NCI-H1105 (cell line): ENCODE results near the gene TMCC2.
"Not testable (repeated sequence)": the region's sequence is repeated elsewhere in the genome, so short reads cannot be mapped to it uniquely, and the experiment has no call there.

Source experiments
- DNase-seq: peaks from one replicate; lab custom pipeline; 2025; lab: John Stamatoyannopoulos, UW

TMCC2 gene

GRCh38 chr1:205216588-205216987, 11.2 kb upstream of the TMCC2 start:
- no peak for DNase-seq

- DNase-seq = no peak
Observed at GRCh38 chr1:205217418-205217817, 10.3 kb upstream of the TMCC2 start.

GRCh38 chr1:205220421-205220820, 7.3 kb upstream of the TMCC2 start:
- DNase-seq = no peak

- DNase-seq = no peak
Observed at GRCh38 chr1:205224736-205225135, 3.0 kb upstream of the TMCC2 start.

DNA sequence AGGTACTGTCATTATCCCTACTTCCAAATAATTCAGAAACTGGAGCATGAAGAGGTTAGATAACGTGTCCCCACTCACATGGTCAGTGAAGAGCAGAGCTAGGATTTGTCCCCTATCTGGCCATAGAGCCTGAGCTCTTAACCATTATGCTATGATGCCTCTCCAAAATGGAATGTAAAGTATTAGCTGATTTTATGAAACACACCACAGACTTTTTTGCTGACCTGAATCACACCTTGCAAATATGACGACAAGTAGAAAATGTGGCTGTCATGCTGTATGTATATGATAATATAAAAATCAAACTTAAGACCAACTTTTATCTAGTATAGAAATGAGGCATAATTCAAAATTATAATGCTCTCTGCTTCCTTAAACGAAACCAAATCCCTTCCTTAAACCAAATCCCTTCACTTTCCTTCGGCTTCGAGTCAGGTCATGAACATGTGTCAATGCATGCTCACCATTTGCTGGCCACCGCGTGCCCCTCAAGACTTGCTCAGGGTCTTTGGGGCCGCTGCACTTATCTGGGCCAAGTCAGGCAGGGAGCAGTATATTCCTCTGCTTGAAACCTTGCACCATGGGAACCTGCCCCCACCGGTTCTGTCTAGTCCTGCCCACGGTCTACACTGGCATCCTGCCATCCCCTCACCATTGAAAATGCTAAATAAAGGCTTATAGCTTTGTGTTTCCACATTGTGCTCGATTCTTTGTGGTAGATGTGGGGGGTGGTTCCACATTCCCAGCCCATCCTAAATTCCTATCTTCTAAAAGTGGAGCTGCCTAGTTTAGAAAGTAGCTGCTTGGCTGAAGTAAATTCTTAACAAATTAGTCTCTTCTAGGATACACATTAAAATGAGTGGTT, 1.6 kb upstream of the TMCC2 start:
- DNase-seq = peak; percentile 55

- DNase-seq = peak; percentile 49
Observed at GRCh38 chr1:205226868-205227583, 720 bp upstream of the TMCC2 start.

GRCh38 chr1:205228093-205228521, 361 bp downstream of the TMCC2 start:
- DNase-seq = no peak

DNA sequence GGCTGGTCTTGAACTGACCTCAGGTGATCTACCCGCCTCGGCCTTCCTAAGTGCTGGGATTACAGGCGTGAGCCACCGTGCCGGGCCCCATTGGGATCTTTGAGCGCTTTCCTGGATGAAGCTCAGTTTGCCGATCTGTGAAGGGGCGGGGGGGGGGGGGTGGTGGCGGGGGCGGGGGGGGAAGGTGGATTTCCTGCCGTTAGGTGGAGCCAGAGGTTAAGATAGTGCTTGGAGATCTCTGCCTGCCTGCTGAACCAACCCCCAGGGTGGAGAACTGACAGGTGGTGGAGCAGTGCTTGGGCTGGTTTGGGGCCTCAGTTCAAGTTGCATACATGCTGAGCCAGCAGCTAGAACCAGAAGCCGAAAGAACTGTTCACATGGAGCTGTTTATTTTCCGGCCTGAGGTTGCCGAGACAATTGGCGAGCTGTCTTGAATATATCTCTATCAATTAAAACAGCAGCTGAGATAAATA, 1.7 kb downstream of the TMCC2 start:
- DNase-seq = peak; percentile 85

DNA sequence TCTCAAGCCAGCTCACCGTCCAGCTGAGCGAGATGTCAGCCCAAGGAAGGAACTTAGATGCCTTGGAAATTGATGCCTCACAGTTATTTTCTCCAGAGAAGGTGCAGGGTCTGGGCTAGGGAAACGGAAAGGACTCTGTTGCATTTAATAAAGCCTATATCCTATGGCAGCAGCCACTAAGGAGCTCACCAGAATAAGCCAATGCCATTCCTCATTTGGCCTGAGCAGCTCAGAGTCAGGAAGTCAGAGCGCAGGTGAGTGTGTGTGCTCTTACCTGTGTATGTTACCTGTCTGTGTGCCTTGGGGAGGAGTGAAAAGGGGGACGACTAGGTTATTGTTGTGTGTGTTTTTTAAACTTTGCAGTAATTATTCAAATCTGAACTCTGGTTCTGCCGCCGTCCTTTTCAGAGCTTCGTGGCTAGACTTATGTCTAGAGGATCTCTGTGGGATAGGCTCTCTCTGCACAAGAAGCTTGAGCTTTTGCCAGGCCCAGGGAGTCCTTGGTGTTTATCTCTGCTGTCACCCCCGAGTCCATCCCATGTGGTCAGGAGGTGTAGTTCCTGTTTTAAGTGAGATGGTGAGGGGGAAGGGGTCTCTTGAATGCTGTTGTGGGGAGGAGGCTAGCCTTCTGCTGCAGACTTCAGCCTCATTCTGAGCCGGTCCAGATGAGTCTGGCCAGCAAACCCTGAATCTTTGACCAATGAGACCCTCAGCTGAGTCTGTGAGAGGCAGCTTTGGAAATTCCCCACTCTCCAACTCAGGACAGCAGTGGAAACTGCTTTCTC, 2.4 kb downstream of the TMCC2 start:
- DNase-seq = no peak

DNA sequence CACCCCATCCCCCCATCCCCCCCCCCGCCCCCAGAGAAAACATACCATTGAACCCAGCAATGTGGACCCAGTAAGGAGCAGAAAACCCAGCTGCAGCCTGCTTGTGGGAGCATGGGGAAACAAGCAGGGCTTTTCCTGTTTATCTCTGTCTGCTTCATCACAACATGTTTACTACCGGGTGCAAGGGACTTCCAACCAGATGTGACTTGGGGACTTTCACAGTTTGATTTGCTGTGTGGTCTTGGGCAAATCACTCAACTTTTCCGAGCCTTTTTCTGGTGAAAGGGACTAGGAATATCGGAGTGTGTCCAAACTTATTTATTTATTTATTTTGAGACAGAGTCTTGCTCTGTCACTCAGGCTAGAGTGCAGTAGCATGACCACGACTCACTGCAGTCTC, 3.2 kb downstream of the TMCC2 start:
- no peak for DNase-seq

GRCh38 chr1:205232127-205232820, 4.5 kb downstream of the TMCC2 start:
- DNase-seq = no peak

- DNase-seq = no peak
Observed at GRCh38 chr1:205232945-205233397, 5.2 kb downstream of the TMCC2 start.

- DNase-seq = not testable (repeated sequence)
Observed at GRCh38 chr1:205233986-205234385, 6.2 kb downstream of the TMCC2 start.

GRCh38 chr1:205235951-205236350, 8.2 kb downstream of the TMCC2 start:
- no peak for DNase-seq

- no peak for DNase-seq
Observed at GRCh38 chr1:205236526-205236925, 8.8 kb downstream of the TMCC2 start.

- DNase-seq = no peak
Observed at GRCh38 chr1:205236951-205237475, 9.3 kb downstream of the TMCC2 start.

DNA sequence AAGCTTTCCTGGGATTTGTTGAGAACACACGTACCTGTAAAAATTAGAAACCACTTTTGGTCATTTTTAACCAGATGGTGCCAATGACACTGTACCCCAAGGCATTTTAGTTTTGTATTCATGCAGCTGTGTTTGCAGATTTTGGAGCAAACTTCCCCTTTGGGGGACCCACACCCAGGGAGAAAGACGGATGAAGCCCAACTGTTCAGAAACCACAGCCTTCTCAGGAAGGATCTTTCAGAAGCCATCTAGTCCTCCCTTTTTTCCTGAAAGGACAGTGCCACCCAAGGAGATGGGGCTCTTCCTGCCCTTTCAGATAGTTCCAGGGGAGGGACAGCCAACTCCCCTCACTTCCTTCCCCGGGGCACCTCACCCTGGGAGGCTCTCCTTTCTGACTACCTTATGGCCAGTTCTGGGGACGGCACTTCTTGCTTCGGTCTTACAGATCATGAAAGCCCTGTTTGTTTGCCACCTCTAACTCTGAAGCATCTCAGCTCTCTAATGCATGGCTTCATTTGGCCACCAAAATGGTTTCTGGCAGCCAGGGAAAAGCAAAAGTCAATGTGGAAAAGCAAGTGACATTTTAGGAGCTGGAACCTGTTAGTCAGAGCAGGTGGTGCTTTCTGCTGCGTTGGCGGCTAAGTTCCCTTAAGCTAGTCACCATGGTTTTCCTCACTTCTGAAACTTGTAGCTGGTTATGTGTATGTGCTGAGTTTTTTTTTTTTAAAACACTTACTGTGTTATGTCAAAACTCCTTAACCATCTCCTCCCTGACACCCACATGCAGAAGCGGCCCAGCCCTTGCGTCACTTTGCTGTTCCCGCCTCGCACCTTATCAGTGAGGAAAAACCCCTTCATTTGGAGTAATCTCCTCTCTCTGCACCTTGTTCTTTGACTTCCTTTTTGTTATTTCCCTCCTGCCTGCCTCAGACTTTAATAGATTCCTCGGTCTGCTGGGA, 10.1 kb downstream of the TMCC2 start:
- DNase-seq = no peak

GRCh38 chr1:205239078-205239477, 11.3 kb downstream of the TMCC2 start:
- no peak for DNase-seq

DNA sequence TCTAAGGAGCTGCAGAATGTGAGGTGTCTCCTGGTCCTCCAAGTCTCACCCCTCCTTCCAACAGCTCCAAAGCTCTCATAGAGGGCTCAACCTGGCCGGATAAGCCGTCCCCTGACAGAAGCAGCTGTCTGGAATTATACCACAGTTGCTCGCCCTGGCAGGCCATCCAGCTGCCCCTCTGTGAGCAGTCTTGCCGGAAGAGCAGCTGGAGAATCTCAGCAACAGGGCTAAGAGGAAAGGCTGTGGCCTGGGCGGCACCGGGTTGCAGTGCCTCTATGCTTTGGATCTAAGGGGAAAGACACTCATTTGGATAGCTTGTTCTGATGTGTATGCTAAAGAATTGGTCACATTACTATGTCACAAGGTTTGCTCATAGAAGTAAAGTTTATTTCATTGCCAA, 12.4 kb downstream of the TMCC2 start:
- no peak for DNase-seq

- DNase-seq = no peak
Observed at GRCh38 chr1:205240569-205240968, 12.8 kb downstream of the TMCC2 start.
